ENCODE measurements around the gene SDR39U1.

The SDR39U1 gene

DNA sequence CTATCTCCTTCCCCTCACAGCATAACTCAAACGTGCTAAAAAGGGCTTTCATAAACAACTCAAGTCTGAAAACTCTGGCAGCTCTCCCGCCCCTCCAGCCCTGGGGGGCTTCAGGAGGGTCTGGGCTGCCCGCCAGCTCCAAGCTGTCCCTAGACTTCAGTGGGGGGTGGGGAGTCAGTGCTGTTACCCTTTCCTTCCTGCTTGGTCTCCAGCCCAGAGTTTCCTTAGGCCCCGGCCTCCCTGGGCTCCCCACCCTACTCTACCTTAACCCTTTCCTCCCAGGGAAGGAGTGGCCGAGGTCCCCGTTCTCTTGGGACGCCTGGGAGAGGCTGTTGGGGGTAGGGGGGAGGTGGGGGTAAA is 44.3 kb downstream of the SDR39U1 start:
- no peak overlapping the region for H3K4me3 ChIP-seq (ENCODE audit: low read length)

DNA sequence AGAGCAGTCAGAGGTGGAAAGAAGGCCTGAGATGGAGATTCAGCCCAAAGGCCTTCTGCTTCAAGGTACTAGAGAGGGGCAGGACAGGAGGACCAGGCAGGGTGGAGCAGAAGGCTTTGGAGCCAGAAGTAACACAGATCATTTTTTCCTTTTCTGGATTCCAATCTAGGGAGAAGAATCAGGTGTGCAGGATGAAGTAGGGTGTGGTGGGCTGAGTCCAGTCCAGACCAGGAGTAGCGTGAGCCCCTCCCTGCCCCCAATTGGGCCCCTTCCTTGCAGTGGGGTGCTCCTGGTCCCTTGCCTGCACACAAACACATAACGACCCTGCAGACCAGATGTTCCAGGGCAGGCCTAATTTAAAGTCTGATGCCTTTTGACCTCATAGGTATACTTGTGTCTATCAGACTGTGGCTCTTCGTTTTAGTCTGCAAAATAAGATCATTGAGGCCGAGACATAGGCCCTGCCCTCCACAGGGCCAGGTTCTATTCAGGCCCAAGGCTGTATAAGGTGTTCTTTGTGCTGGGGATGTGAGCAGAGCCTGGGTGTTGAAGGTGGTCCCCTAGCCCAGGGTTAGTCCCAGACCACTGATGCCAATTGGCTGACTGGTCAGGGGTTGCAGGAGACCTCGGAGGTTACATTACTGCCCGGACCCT is 44.8 kb downstream of the SDR39U1 start:
- DNase-seq (ENCODE audit: low read depth, low spot score), result no peak
- H3K4me3 ChIP-seq (ENCODE audit: low read length), result no peak overlapping the region

More for the DNA sequence above, 44.3 kb downstream of the SDR39U1 start:
- no peak for DNase-seq (ENCODE audit: low read depth, low spot score)

GRCh38 chr14:24395609-24396582 is 46.7 kb downstream of the SDR39U1 start:
- DNase-seq (ENCODE audit: low read depth, low spot score), result no peak
- no peak overlapping the region for H3K4me3 ChIP-seq (ENCODE audit: low read length)

- H3K4me3 ChIP-seq (ENCODE audit: low read length), result no peak overlapping the region
- peak; percentile 21 for DNase-seq (ENCODE audit: low read depth, low spot score)
Observed at GRCh38 chr14:24394275-24394674, 48.3 kb downstream of the SDR39U1 start.

GRCh38 chr14:24392325-24393091 is 50.1 kb downstream of the SDR39U1 start:
- H3K4me3 ChIP-seq (ENCODE audit: low read length), result no peak overlapping the region
- no peak for DNase-seq (ENCODE audit: low read depth, low spot score)

GRCh38 chr14:24390701-24391468 is 51.7 kb downstream of the SDR39U1 start:
- no peak overlapping the region for H3K4me3 ChIP-seq (ENCODE audit: low read length)
- DNase-seq (ENCODE audit: low read depth, low spot score), result no peak

All from Jurkat, Clone E6-1 (cell line).